K562 (cell line): ENCODE results near the gene FLOT2. TPM values are rescaled to one million over a fixed set of nuclear protein-coding genes. Genes with fewer than 3 reads are reported as not detected.
A peak's percentile ranks its signal among the peaks of the same experiment; 100 is the strongest.

Experiments used
- ATF6 ChIP-seq: sonication (generic); formaldehyde crosslinking; IDR thresholded peaks from 2 replicates; pipeline ENCODE4 v1.4.0; 2020; ENCODE audit warnings: mild to moderate bottlenecking, missing genetic modification reagents
- BCOR ChIP-seq: fragments of 450-650 bp; IDR thresholded peaks from 2 replicates; pipeline ENCODE4 v1.6.1; 2016
- CLOCK ChIP-seq: fragments of 250-450 bp; sonication (Bioruptor Pico); IDR thresholded peaks from 2 replicates; pipeline ENCODE4 v1.4.0; 2020; ENCODE audit warnings: mild to moderate bottlenecking, moderate library complexity, borderline replicate concordance
- ELK1 ChIP-seq: sonication (generic); formaldehyde crosslinking; IDR thresholded peaks from 2 replicates; pipeline ENCODE4 v1.8.1; 2022; ENCODE audit warnings: missing genetic modification reagents
- ELK3 ChIP-seq: fragments of 450-650 bp; formaldehyde crosslinking; IDR thresholded peaks from 2 replicates; pipeline ENCODE4 v1.4.0; 2020; ENCODE audit warnings: mild to moderate bottlenecking
- KHSRP ChIP-seq: fragments of 450-650 bp; IDR thresholded peaks from 2 replicates; pipeline ENCODE4 v1.6.1; 2017
- MAFG ChIP-seq: fragments of 450-650 bp; conservative IDR thresholded peaks from 2 replicates; pipeline ENCODE4 v1.6.1; 2016; ENCODE audit warnings: missing genetic modification characterization, missing compliant biosample characterization
- MLLT1 ChIP-seq, 2 experiments: fragments of 450-650 bp; IDR thresholded peaks; 2 replicates each; pipeline ENCODE4 v1.6.1; 2016
- POLR2A ChIP-seq: fragments of 450-650 bp; conservative IDR thresholded peaks from 2 replicates; pipeline ENCODE4 v1.6.1; 2016
- TCF7 ChIP-seq: sonication (generic); IDR thresholded peaks from 2 replicates; pipeline ENCODE4 v1.6.1; 2016; ENCODE audit warnings: antibody characterized with exemption, borderline replicate concordance
- ZBTB11 ChIP-seq, 3 experiments: fragments of 200-800 bp in 1 of 3; fragments of 250-450 bp in 1 of 3; fragments of 450-650 bp in 1 of 3; sonication (Bioruptor Pico) in 1 of 3; sonication (Bioruptor generic) in 1 of 3; formaldehyde crosslinking in 1 of 3; IDR thresholded peaks; 2 replicates each; pipeline versions ENCODE4 v1.6.1 to v1.8.0; 2016 to 2022; ENCODE audit warnings: mild to moderate bottlenecking in 2 of 3, missing genetic modification characterization in 2 of 3, missing compliant biosample characterization in 1 of 3, moderate library complexity in 1 of 3
- ZNF274 ChIP-seq: IDR thresholded peaks from 2 replicates; pipeline ENCODE4 v1.6.1; 2011; ENCODE audit warnings: low read depth, mild to moderate bottlenecking, low read length, moderate library complexity, borderline replicate concordance
- ZNF354B ChIP-seq: fragments of 250-450 bp; sonication (Bioruptor Pico); IDR thresholded peaks from 2 replicates; pipeline ENCODE4 v1.4.0; 2020
- ZNF668 ChIP-seq: fragments of 250-450 bp; sonication (Bioruptor Pico); IDR thresholded peaks from 2 replicates; pipeline ENCODE4 v1.8.0; 2022; ENCODE audit warnings: mild to moderate bottlenecking, inconsistent platforms
- ZNF707 ChIP-seq: fragments of 250-450 bp; sonication (Bioruptor Pico); conservative IDR thresholded peaks from 2 replicates; pipeline ENCODE4 v1.8.0; 2022; ENCODE audit warnings: inconsistent platforms, mild to moderate bottlenecking, moderate library complexity
- polyA plus RNA-seq, 8 experiments: library from polyadenylated mRNA; depleted of rRNA in 4 of 8; stranded (reverse) in 5 of 8; unstranded in 3 of 8; fragments of >200 nt; fragmentation: Nextera tagmentation in 2 of 8; fragmentation: Illumina TruSeq in 1 of 8; extraction: Ambion mirVana in 2 of 8; extraction: Trizol in 1 of 8; gene quantifications; 2 replicates each; pipeline versions ENCODE4 v1.2.1 to v1.2.3, GENCODE V29; 2011 to 2014; ENCODE audit warnings: inconsistent platforms in 1 of 8, missing spikeins in 1 of 8
- total RNA-seq, 7 experiments: library from RNA; depleted of rRNA in 6 of 7; stranded (reverse); fragments of >200 nt in 6 of 7; fragmentation: Illumina TruSeq in 2 of 7; extraction: Trizol in 2 of 7; gene quantifications; 2 replicates each; pipeline versions ENCODE4 v1.2.1 to v1.2.3, GENCODE V29; 2011 to 2021; ENCODE audit warnings: low replicate concordance in 1 of 7

Gene FLOT2
- total and polyA plus RNA-seq, 9 of the 15 experiments (the other 6 are each of a cell fraction or from before 2014, with no cell fraction given) = 17.5 to 138 (median 41.7) TPM

GRCh38 chr17:28861393-28862203, 35.9 kb downstream of the FLOT2 start (continued):
- peak in 1 of 3 experiments; percentile 37; a peak in 1 of 6 replicates for TF ChIP-seq ZBTB11 (CRISPR knock-in tag; IDR thresholded peaks at IDR 0.05)
- peak; percentile 98 for TF ChIP-seq POLR2A
- TF ChIP-seq ELK1 (CRISPR knock-in tag) = no peak
- no peak for TF ChIP-seq CLOCK (CRISPR knock-in tag)
- TF ChIP-seq ZNF274 = no peak
- TF ChIP-seq ELK3 (CRISPR knock-in tag) = no peak
- TF ChIP-seq ATF6 (CRISPR knock-in tag) = no peak
- TF ChIP-seq BCOR = no peak
- TF ChIP-seq ZNF707 (CRISPR knock-in tag) = no peak
- TF ChIP-seq MLLT1 (IDR thresholded peaks at IDR 0.05) = peak; percentile 35 to 89
- no peak for TF ChIP-seq ZNF354B (CRISPR knock-in tag)
- no peak for TF ChIP-seq ZNF668 (CRISPR knock-in tag)
- TF ChIP-seq MAFG = no peak
- TF ChIP-seq TCF7 = 0 out of 2 replicates have a peak, but pooled peaks have one; percentile 27
- TF ChIP-seq KHSRP = no peak
